Measurements from ENCODE around the gene CST3. TPM values are rescaled to one million over a fixed set of nuclear protein-coding genes. Genes with fewer than 3 reads are reported as not detected.

Gene CST3
- total and polyA plus RNA-seq, 2 of the 8 experiments (the other 6 are each of a cell fraction or from before 2014, with no cell fraction given) = 53.2 to 184 TPM

GRCh38 chr20:23668477-23668951 is 30.8 kb upstream of the CST3 start:
- Histone ChIP-seq H3K79me2 (ENCODE audit: control insufficient read depth in 1 of 2, insufficient read depth in 2 of 2, low read length in 2 of 2) (no peaks in the 10 kb centered on the region), H3K4me1 (replicated peaks in 1 of 4; ENCODE audit: control insufficient read depth in 3 of 4, insufficient read depth in 4 of 4, low read length in 3 of 4) (no peaks in the 10 kb centered on the region), H3K4me2 (ENCODE audit: insufficient read depth in 1 of 2, low read depth in 2 of 2, low read length in 2 of 2) (no peak overlapping the region), H3K14ac (ENCODE audit: insufficient read length) (no peak overlapping the region), H3K56ac (replicated peaks; ENCODE audit: insufficient read length, low read depth, low read length) (no peak overlapping the region), H2BK15ac (ENCODE audit: low read length) (no peak overlapping the region), H3K23me2 (ENCODE audit: low read depth, low read length) (peaks cover 9% of the 10 kb centered on the region; the same call in 1 of the 2 replicates), H3K27me3 (replicated peaks in 1 of 4; ENCODE audit: control insufficient read depth in 3 of 4, extremely low read depth in 1 of 4, insufficient read depth in 3 of 4, low read length in 3 of 4) (no peaks in the 10 kb centered on the region), H3K9ac (replicated peaks in 1 of 4; ENCODE audit: extremely low read depth in 1 of 4, low read depth in 3 of 4, low read length in 3 of 4) (no peak overlapping the region), H2BK20ac (ENCODE audit: low read length) (no peak overlapping the region), H3K4me3 (ENCODE audit: extremely low read depth in 1 of 4, insufficient read depth in 2 of 4, low read depth in 3 of 4, low read length in 4 of 4) (no peak overlapping the region), H3K27ac (ENCODE audit: low read depth, low read length) (no peak overlapping the region), H2AK5ac (ENCODE audit: low read depth, low read length) (no peak overlapping the region), H4K5ac (ENCODE audit: insufficient read length, low read depth, low read length) (no peak overlapping the region), H4K8ac (ENCODE audit: extremely low read depth, insufficient read depth, low read length) (no peak overlapping the region), H2BK12ac (ENCODE audit: low read depth, low read length) (no peak overlapping the region), H3K18ac (ENCODE audit: extremely low read depth, low read length) (no peak overlapping the region), H2BK120ac (replicated peaks; ENCODE audit: low read depth, low read length) (no peak overlapping the region), H4K91ac (replicated peaks; ENCODE audit: insufficient read length, low read length) (no peak overlapping the region), H3K9me3 (ENCODE audit: insufficient read depth in 2 of 2, low read depth in 1 of 2, low read length in 1 of 2) (no peaks in the 10 kb centered on the region), H2AFZ (ENCODE audit: low read length) (no peak overlapping the region), H3K79me1 (ENCODE audit: low read depth, low read length) (no peaks in the 10 kb centered on the region), H4K20me1 (replicated peaks in 1 of 2; ENCODE audit: control insufficient read depth in 1 of 2, insufficient read depth in 2 of 2, low read length in 2 of 2) (no peaks in the 10 kb centered on the region), H3K36me3 (ENCODE audit: control insufficient read depth in 2 of 4, insufficient read depth in 4 of 4, low read length in 3 of 4) (no peaks in the 10 kb centered on the region), H3K23ac (ENCODE audit: insufficient read length) (no peak overlapping the region), H2BK5ac (ENCODE audit: low read depth, low read length) (no peak overlapping the region), H3K4ac (replicated peaks; ENCODE audit: insufficient read length, low read depth, low read length) (no peak overlapping the region)
- ChIA-PET POLR2A (ENCODE audit: partially characterized antibody) (no interaction called here), CTCF (ENCODE audit: partially characterized antibody) (interaction anchor here (0.6 to 2.7 kb wide), 47 partner anchors 10 to 540 kb away, joined by 3 to 29 read pairs (median 4); partner anchors contain the start of gene CST4)
- WGBS, 2 experiments (ENCODE audit: extremely low coverage in 1 of 2, insufficient coverage in 1 of 2, insufficient read length in 1 of 2, insufficient replicate concordance in 2 of 2, low coverage in 1 of 2, low lambda C conversion rate in 2 of 2, missing lambda C conversion rate in 1 of 2) = 34% methylated on average over 4 of the region's 4 CpGs; no CpG with 5 or more reads in 1 of the 2 experiments
- DNase-seq (ENCODE audit: low read depth in 1 of 2, low spot score in 2 of 2) = peak; percentile 19 to 88
- TF ChIP-seq SIX5 (IDR thresholded peaks at IDR 0.05; ENCODE audit: low read depth, low read length) (no peak), CTCF (IDR thresholded peaks at IDR 0.05; ENCODE audit: control extremely low read depth in 1 of 3, insufficient read depth in 1 of 3, low read depth in 1 of 3, low read length in 3 of 3) (peak; percentile 80 to 90 (median 86)), CHD1 (IDR thresholded peaks at IDR 0.05; ENCODE audit: low read depth, low read length) (no peak), TAF1 (IDR thresholded peaks at IDR 0.05; ENCODE audit: low read depth, low read length) (no peak), CREB1 (IDR thresholded peaks at IDR 0.05) (no peak), RAD21 (IDR thresholded peaks at IDR 0.05 in 1 of 2, conservative IDR thresholded peaks at IDR 0.05 in 1 of 2; ENCODE audit: low read depth in 2 of 2, low read length in 2 of 2) (peak; percentile 89), KDM4A (IDR thresholded peaks at IDR 0.05; ENCODE audit: low read depth, low read length, severe bottlenecking) (no peak)
- FAIRE-seq = peak; percentile 24

All from H1 (cell line).